ENCODE results near the gene INVS.

GRCh38 chr9:100074989-100075388, 24.1 kb upstream of the INVS start:
- TF ChIP-seq CTCF (IDR thresholded peaks at IDR 0.05) (no peak), POLR2A (IDR thresholded peaks at IDR 0.05) (no peak), POLR2AphosphoS5 (IDR thresholded peaks at IDR 0.05) (no peak), EP300 (IDR thresholded peaks at IDR 0.05) (no peak)

All from upper lobe of left lung (tissue), 4 donors.